CD4-positive, alpha-beta T cell treated with Interleukin-12 subunit alpha and Interleukin-12 subunit beta, for 1 hour (primary cell): ENCODE data around the gene ZNF823.
"Not testable (repeated sequence)": the region's sequence is repeated elsewhere in the genome, so short reads cannot be mapped to it uniquely, and the experiment has no call there.

Source experiments
- DNase-seq: peaks from one replicate; pipeline ENCODE4 v3.0.0-alpha.2; 2020

Gene ZNF823

GRCh38 chr19:11676661-11677600 lies 61.8 kb downstream of the ZNF823 start:
- not testable (repeated sequence) for DNase-seq

DNA sequence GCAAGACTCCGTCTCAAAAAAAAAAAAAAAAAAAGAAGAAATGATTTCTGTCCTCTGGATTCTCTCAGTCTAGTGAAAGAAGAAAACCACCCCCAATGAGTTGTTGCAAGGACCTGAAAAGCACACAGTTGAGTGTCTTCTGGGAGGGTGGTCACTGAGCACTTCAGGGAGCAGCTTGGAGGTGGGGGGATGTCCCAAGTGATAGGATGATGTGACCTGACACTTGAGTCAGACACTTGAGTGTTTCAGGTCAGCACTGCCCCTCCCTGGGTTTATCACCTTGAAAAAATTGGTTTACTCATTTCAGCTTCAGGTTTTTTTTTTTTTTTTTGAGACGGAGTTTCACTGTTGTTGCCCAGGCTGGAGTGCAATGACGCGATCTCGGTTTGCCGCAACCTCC lies 63.2 kb downstream of the ZNF823 start:
- no peak for DNase-seq

- DNase-seq = no peak
Measured at GRCh38 chr19:11674067-11674492, 64.7 kb downstream of the ZNF823 start.

DNA sequence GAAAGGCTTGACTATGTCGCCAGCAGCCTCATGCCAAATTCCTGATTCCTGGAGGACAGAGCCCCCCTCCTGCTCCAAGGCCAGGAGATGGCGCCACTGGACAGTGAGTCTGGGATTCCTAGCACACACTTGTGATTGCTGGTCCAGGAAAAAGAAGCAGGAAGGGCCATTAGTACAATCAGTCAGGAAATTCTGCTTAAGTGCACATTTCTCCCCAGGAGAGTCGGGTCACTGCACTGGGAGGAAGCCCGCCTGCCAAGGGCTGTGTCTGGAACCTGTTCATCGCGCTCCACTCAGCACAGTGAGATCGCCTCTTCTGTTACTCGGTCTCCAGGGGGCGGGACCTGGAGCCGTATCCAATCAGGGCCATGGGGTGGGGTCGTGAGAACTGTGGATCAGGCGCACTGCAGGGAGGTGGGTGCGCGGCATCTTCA lies 65.1 kb downstream of the ZNF823 start:
- no peak for DNase-seq
